Osteocyte (in vitro differentiated cells): ENCODE measurements around the gene RPA1. TPM values are rescaled to one million over a fixed set of nuclear protein-coding genes. Genes with fewer than 3 reads are reported as not detected.

Source experiments
- DNase-seq: peaks from one replicate; pipeline ENCODE4 v3.0.0; 2021; ENCODE audit warnings: mixed read lengths; ENCODE audit not compliant: unreplicated experiment; ENCODE audit errors: extremely low spot score
- H3K27ac Mint-ChIP-seq: one replicate; pipeline ENCODE4 v1.8.0; 2021; ENCODE audit warnings: mild to moderate bottlenecking, mixed read lengths; ENCODE audit not compliant: unreplicated experiment
- H3K27me3 Mint-ChIP-seq: one replicate; pipeline ENCODE4 v1.8.0; 2021; ENCODE audit warnings: mixed read lengths; ENCODE audit not compliant: unreplicated experiment
- H3K36me3 Mint-ChIP-seq: one replicate; pipeline ENCODE4 v1.8.0; 2021; ENCODE audit warnings: mixed read lengths; ENCODE audit not compliant: unreplicated experiment
- H3K4me1 Mint-ChIP-seq: one replicate; pipeline ENCODE4 v1.8.0; 2021; ENCODE audit warnings: mixed read lengths; ENCODE audit not compliant: unreplicated experiment
- H3K4me3 Mint-ChIP-seq: one replicate; pipeline ENCODE4 v1.8.0; 2021; ENCODE audit warnings: mild to moderate bottlenecking, moderate library complexity, mixed read lengths; ENCODE audit not compliant: unreplicated experiment
- H3K9me3 Mint-ChIP-seq: one replicate; pipeline ENCODE4 v1.8.0; 2021; ENCODE audit warnings: mixed read lengths; ENCODE audit not compliant: unreplicated experiment
- CTCF ChIP-seq: fragments of 200-600 bp; sonication (generic); IDR thresholded peaks from 2 replicates; pipeline ENCODE4 v1.5.0; 2021; ENCODE audit warnings: antibody characterized with exemption, mild to moderate bottlenecking, moderate library complexity
- total RNA-seq: library from RNA; stranded (reverse); gene quantifications from 2 replicates; pipeline ENCODE4 v1.2.1, GENCODE V29; 2021

Gene RPA1
- total RNA-seq, 1 donor from 2014 or later = 75.3 TPM

- DNase-seq = no peak
- peaks cover 61% of the 10 kb centered on the region for H3K27me3 Mint-ChIP-seq
- H3K4me1 Mint-ChIP-seq = peaks cover 13% of the 10 kb centered on the region
- H3K4me3 Mint-ChIP-seq = no peak overlapping the region
- H3K9me3 Mint-ChIP-seq = no peaks in the 10 kb centered on the region
- H3K36me3 Mint-ChIP-seq = no peaks in the 10 kb centered on the region
- H3K27ac Mint-ChIP-seq = no peak overlapping the region
- no peak for TF ChIP-seq CTCF
Observed at GRCh38 chr17:1912146-1912545, 82.3 kb downstream of the RPA1 start.

GRCh38 chr17:1913702-1914101 lies 83.9 kb downstream of the RPA1 start:
- Mint-ChIP-seq H3K4me1 (peaks cover 6% of the 10 kb centered on the region), H3K27ac (no peak overlapping the region), H3K4me3 (no peak overlapping the region), H3K9me3 (no peaks in the 10 kb centered on the region), H3K27me3 (peaks cover 54% of the 10 kb centered on the region), H3K36me3 (no peaks in the 10 kb centered on the region)
- TF ChIP-seq CTCF = no peak
- no peak for DNase-seq

GRCh38 chr17:1914661-1915083 lies 84.9 kb downstream of the RPA1 start:
- no peaks in the 10 kb centered on the region for H3K9me3 Mint-ChIP-seq
- H3K27ac Mint-ChIP-seq = no peak overlapping the region
- H3K4me1 Mint-ChIP-seq = peaks cover 3% of the 10 kb centered on the region
- no peaks in the 10 kb centered on the region for H3K36me3 Mint-ChIP-seq
- no peak overlapping the region for H3K4me3 Mint-ChIP-seq
- no peak for DNase-seq
- H3K27me3 Mint-ChIP-seq = peaks cover 58% of the 10 kb centered on the region
- no peak for TF ChIP-seq CTCF

- H3K4me1 Mint-ChIP-seq = peaks cover 3% of the 10 kb centered on the region
- no peaks in the 10 kb centered on the region for H3K36me3 Mint-ChIP-seq
- DNase-seq = no peak
- H3K27ac Mint-ChIP-seq = no peak overlapping the region
- TF ChIP-seq CTCF = no peak
- H3K9me3 Mint-ChIP-seq = no peaks in the 10 kb centered on the region
- H3K4me3 Mint-ChIP-seq = no peak overlapping the region
- peaks cover 60% of the 10 kb centered on the region for H3K27me3 Mint-ChIP-seq
Observed at GRCh38 chr17:1915889-1916288, 86.1 kb downstream of the RPA1 start.

- DNase-seq = no peak
- Mint-ChIP-seq H3K4me1 (peaks cover 3% of the 10 kb centered on the region), H3K27me3 (peaks cover 60% of the 10 kb centered on the region), H3K36me3 (no peaks in the 10 kb centered on the region), H3K9me3 (no peaks in the 10 kb centered on the region), H3K27ac (no peak overlapping the region), H3K4me3 (no peak overlapping the region)
- TF ChIP-seq CTCF = no peak
Observed at GRCh38 chr17:1916316-1916715, 86.5 kb downstream of the RPA1 start.
